H9 (cell line): ENCODE measurements around the gene PHKA2. TPM values are rescaled to one million over a fixed set of nuclear protein-coding genes. Genes with fewer than 3 reads are reported as not detected.
A peak's percentile ranks its signal among the peaks of the same experiment; 100 is the strongest.

Source experiments
- DNase-seq: peaks from one replicate; pipeline ENCODE4 v3.0.0-alpha.2; 2017
- H2AFZ ChIP-seq: one replicate; pipeline ENCODE4 v1.6.1; 2013; ENCODE audit warnings: mild to moderate bottlenecking, low read length, control low read depth, moderate library complexity
- H2AK5ac ChIP-seq: 2 replicates; pipeline ENCODE4 v1.6.1; 2013; ENCODE audit warnings: low read length, control low read depth, mixed read lengths; ENCODE audit not compliant: insufficient read length
- H2BK120ac ChIP-seq: one replicate; pipeline ENCODE4 v1.6.1; 2013; ENCODE audit warnings: low read depth, mild to moderate bottlenecking, low read length, control low read depth, inconsistent platforms; ENCODE audit not compliant: poor library complexity, severe bottlenecking
- H2BK12ac ChIP-seq: 2 replicates; pipeline ENCODE4 v1.6.1; 2013; ENCODE audit warnings: low read length, control low read depth, mixed read lengths, low read depth; ENCODE audit not compliant: insufficient read length
- H2BK15ac ChIP-seq: 2 replicates; pipeline ENCODE4 v1.6.1; 2013; ENCODE audit warnings: low read depth, low read length, control low read depth
- H2BK20ac ChIP-seq: one replicate; pipeline ENCODE4 v1.6.1; 2013; ENCODE audit warnings: low read depth, mild to moderate bottlenecking, low read length, control low read depth, inconsistent platforms; ENCODE audit not compliant: poor library complexity, severe bottlenecking
- H2BK5ac ChIP-seq: 2 replicates; pipeline ENCODE4 v1.6.1; 2013; ENCODE audit warnings: low read length, control low read depth, mixed read lengths; ENCODE audit not compliant: insufficient read length
- H3K14ac ChIP-seq: 2 replicates; pipeline ENCODE4 v1.6.1; 2013; ENCODE audit warnings: low read length, control low read depth; ENCODE audit not compliant: insufficient read depth
- H3K18ac ChIP-seq: 2 replicates; pipeline ENCODE4 v1.6.1; 2013; ENCODE audit warnings: low read depth, mild to moderate bottlenecking, mixed read lengths, low read length, control low read depth; ENCODE audit not compliant: insufficient read length
- H3K23ac ChIP-seq: 2 replicates; pipeline ENCODE4 v1.6.1; 2013; ENCODE audit warnings: low read length, control low read depth, mixed read lengths, low read depth; ENCODE audit not compliant: insufficient read length
- H3K23me2 ChIP-seq: 2 replicates; pipeline ENCODE4 v1.6.1; 2013; ENCODE audit warnings: low read depth, mild to moderate bottlenecking, mixed read lengths, low read length, control low read depth; ENCODE audit not compliant: insufficient read length, poor library complexity, severe bottlenecking
- H3K27ac ChIP-seq: 2 replicates; pipeline ENCODE4 v1.5.1; 2013; ENCODE audit warnings: low read length, control low read depth, mixed read lengths, low read depth; ENCODE audit not compliant: insufficient read length
- H3K27me3 ChIP-seq: 2 replicates; pipeline ENCODE4 v1.6.1; 2013; ENCODE audit warnings: low read length, control low read depth, inconsistent platforms; ENCODE audit not compliant: insufficient read depth
- H3K4ac ChIP-seq: 2 replicates; pipeline ENCODE4 v1.6.1; 2013; ENCODE audit warnings: low read depth, mild to moderate bottlenecking, control low read depth, inconsistent platforms, low read length, moderate library complexity
- H3K4me1 ChIP-seq: 2 replicates; pipeline ENCODE4 v1.6.1; 2013; ENCODE audit warnings: low read length, control low read depth, inconsistent platforms; ENCODE audit not compliant: insufficient read depth
- H3K4me2 ChIP-seq: 2 replicates; pipeline ENCODE4 v1.6.1; 2013; ENCODE audit warnings: low read length, control low read depth, mixed read lengths; ENCODE audit not compliant: insufficient read length, insufficient read depth
- H3K56ac ChIP-seq: 2 replicates; pipeline ENCODE4 v1.6.1; 2013; ENCODE audit warnings: low read depth, mild to moderate bottlenecking, mixed read lengths, low read length, control low read depth; ENCODE audit not compliant: insufficient read length
- H3K79me1 ChIP-seq: 2 replicates; pipeline ENCODE4 v1.6.1; 2013; ENCODE audit warnings: low read depth, mild to moderate bottlenecking, moderate library complexity, low read length, control low read depth, inconsistent platforms; ENCODE audit not compliant: insufficient read depth, poor library complexity, severe bottlenecking
- H3K79me2 ChIP-seq: 2 replicates; pipeline ENCODE4 v1.6.1; 2013; ENCODE audit warnings: low read length, control low read depth, inconsistent platforms; ENCODE audit not compliant: insufficient read depth
- H3K9ac ChIP-seq: 2 replicates; pipeline ENCODE4 v1.6.1; 2013; ENCODE audit warnings: low read length, control low read depth, mixed read lengths; ENCODE audit not compliant: insufficient read length; ENCODE audit errors: extremely low read depth
- H3K9me3 ChIP-seq: one replicate; pipeline ENCODE4 v1.6.1; 2013; ENCODE audit warnings: low read depth, low read length, inconsistent platforms; ENCODE audit not compliant: control insufficient read depth
- H3T11ph ChIP-seq: one replicate; pipeline ENCODE4 v1.6.1; 2013; ENCODE audit warnings: mild to moderate bottlenecking, low read length, control low read depth, inconsistent platforms
- H4K20me1 ChIP-seq: one replicate; pipeline ENCODE4 v1.6.1; 2013; ENCODE audit not compliant: control insufficient read depth, insufficient read length, insufficient read depth
- H4K5ac ChIP-seq: 2 replicates; pipeline ENCODE4 v1.6.1; 2013; ENCODE audit warnings: low read depth, mild to moderate bottlenecking, mixed read lengths, low read length, control low read depth; ENCODE audit not compliant: insufficient read length
- H4K8ac ChIP-seq: replicated peaks from 2 replicates; pipeline ENCODE4 v1.6.1; 2013; ENCODE audit warnings: low read length, control low read depth, mixed read lengths, low read depth; ENCODE audit not compliant: insufficient read length
- H4K91ac ChIP-seq: 2 replicates; pipeline ENCODE4 v1.6.1; 2013; ENCODE audit warnings: low read depth, mild to moderate bottlenecking, moderate library complexity, mixed read lengths, low read length, control low read depth; ENCODE audit not compliant: insufficient read length
- H3K27ac Mint-ChIP-seq, 3 experiments: 2 replicates in 2 of 3; 3 replicates in 1 of 3; pipeline ENCODE4 v1.8.0; 2020 to 2021; ENCODE audit warnings: mixed read lengths in 3 of 3, mild to moderate bottlenecking in 1 of 3, moderate library complexity in 1 of 3
- H3K27me3 Mint-ChIP-seq: 2 replicates; pipeline ENCODE4 v1.8.0; 2021; ENCODE audit warnings: low read depth, mild to moderate bottlenecking, moderate library complexity, mixed read lengths
- H3K36me3 Mint-ChIP-seq, 3 experiments: 2 replicates in 2 of 3; 3 replicates in 1 of 3; pipeline ENCODE4 v1.8.0; 2020 to 2021; ENCODE audit warnings: low read depth in 3 of 3, mixed read lengths in 3 of 3; ENCODE audit not compliant: insufficient read depth in 1 of 3
- H3K4me1 Mint-ChIP-seq, 2 experiments: 2 replicates each; pipeline ENCODE4 v1.8.0; 2020; ENCODE audit warnings: mixed read lengths in 2 of 2
- H3K4me3 Mint-ChIP-seq, 2 experiments: 2 replicates in 1 of 2; 3 replicates in 1 of 2; pipeline ENCODE4 v1.8.0; 2020 to 2021; ENCODE audit warnings: mild to moderate bottlenecking in 2 of 2, mixed read lengths in 2 of 2, moderate library complexity in 1 of 2
- H3K9me3 Mint-ChIP-seq, 2 experiments: 2 replicates in 1 of 2; 3 replicates in 1 of 2; pipeline ENCODE4 v1.8.0; 2020; ENCODE audit warnings: mild to moderate bottlenecking in 2 of 2, mixed read lengths in 2 of 2, moderate library complexity in 1 of 2
- CTCF ChIP-seq: fragments of 200-600 bp; sonication (generic); conservative IDR thresholded peaks from 3 replicates; pipeline ENCODE4 v1.8.0; 2021; ENCODE audit warnings: antibody characterized with exemption, mild to moderate bottlenecking
- total RNA-seq: library from RNA; stranded (reverse); gene quantifications from 2 replicates; pipeline ENCODE4 v1.2.1, GENCODE V29; 2021

PHKA2 gene
- total RNA-seq, 1 experiment from 2014 or later: 24.2 TPM

- peaks cover 6 to 7% of the 10 kb centered on the region in 2 experiments for H3K4me1 Mint-ChIP-seq
These were observed 21.6 kb downstream of the PHKA2 start for GRCh38 chrX:18962329-18962728.

More at GRCh38 chrX:18962329-18962728, 21.6 kb downstream of the PHKA2 start:
- Histone ChIP-seq H3K79me1 (no peaks in the 10 kb centered on the region), H2BK20ac (no peak overlapping the region), H4K5ac (no peak overlapping the region), H3K56ac (no peak overlapping the region), H3K18ac (no peak overlapping the region), H2BK5ac (no peak overlapping the region), H2BK120ac (no peak overlapping the region), H4K20me1 (no peaks in the 10 kb centered on the region), H2AK5ac (no peak overlapping the region), H2AFZ (no peak overlapping the region), H2BK15ac (no peak overlapping the region), H3T11ph (no peak overlapping the region), H3K79me2 (no peaks in the 10 kb centered on the region), H3K9me3 (peaks cover 14% of the 10 kb centered on the region), H2BK12ac (no peak overlapping the region), H3K27ac (no peak overlapping the region), H4K8ac (no peak overlapping the region), H3K14ac (no peak overlapping the region), H3K4me1 (no peaks in the 10 kb centered on the region), H4K91ac (no peak overlapping the region), H3K27me3 (no peaks in the 10 kb centered on the region), H3K9ac (no peak overlapping the region), H3K23ac (no peak overlapping the region), H3K23me2 (no peaks in the 10 kb centered on the region), H3K4ac (no peak overlapping the region), H3K4me2 (no peak overlapping the region)
- no peak for DNase-seq
- Mint-ChIP-seq H3K36me3 (peaks cover 0 to 15% (median 3%) of the 10 kb centered on the region in 3 experiments; a peak in 3 of 7 replicates), H3K4me3 (no peak overlapping the region), H3K27me3 (no peaks in the 10 kb centered on the region; the same call in 1 of the 2 replicates), H3K9me3 (peaks cover 73 to 76% of the 10 kb centered on the region in 2 experiments), H3K27ac (0 out of 7 replicates have a peak overlapping the region, but pooled peaks of 1 of the 3 experiments have one; percentile 32)
- no peak for TF ChIP-seq CTCF
